HEK293T (cell line): ENCODE data around the gene GIMAP4.
A peak's percentile ranks its signal among the peaks of the same experiment; 100 is the strongest.
"Not testable (repeated sequence)": the region's sequence is repeated elsewhere in the genome, so short reads cannot be mapped to it uniquely, and the experiment has no call there.

Source experiments
- CTCF ChIA-PET: fragments of 350-600 bp; formaldehyde crosslinking; extraction: SDS; loops from one replicate; lab custom pipeline; 2021; ENCODE audit warnings: antibody characterized with exemption, inconsistent platforms; lab: Yijun Ruan, JAX
- POLR2A ChIA-PET: fragments of 350-600 bp; formaldehyde crosslinking; extraction: SDS; loops from one replicate; lab custom pipeline; 2020; ENCODE audit warnings: antibody characterized with exemption, inconsistent platforms; lab: Yijun Ruan, JAX
- DNase-seq: peaks from one replicate; pipeline ENCODE4 v3.0.0; 2012; ENCODE audit warnings: mixed read lengths; ENCODE audit errors: extremely low spot score
- ARNT ChIP-seq: fragments of 450-650 bp; IDR thresholded peaks from 2 replicates; pipeline ENCODE4 v1.6.1; 2017; ENCODE audit warnings: mild to moderate bottlenecking
- BHLHE40 ChIP-seq: fragments of 450-650 bp; IDR thresholded peaks from 2 replicates; pipeline ENCODE4 v1.6.1; 2016; ENCODE audit warnings: mild to moderate bottlenecking, moderate library complexity, borderline replicate concordance
- CTBP1 ChIP-seq: fragments of 450-650 bp; IDR thresholded peaks from 2 replicates; pipeline ENCODE4 v1.6.1; 2016; ENCODE audit warnings: borderline replicate concordance
- ELF4 ChIP-seq: fragments of 450-650 bp; IDR thresholded peaks from 2 replicates; pipeline ENCODE4 v1.6.1; 2017; ENCODE audit warnings: antibody characterized with exemption
- FOXA1 ChIP-seq: fragments of 450-650 bp; IDR thresholded peaks from 2 replicates; pipeline ENCODE4 v1.6.1; 2016; ENCODE audit warnings: mild to moderate bottlenecking
- FOXK2 ChIP-seq: fragments of 450-650 bp; IDR thresholded peaks from 2 replicates; pipeline ENCODE4 v1.6.1; 2016; ENCODE audit warnings: mild to moderate bottlenecking
- FOXM1 ChIP-seq: fragments of 450-650 bp; IDR thresholded peaks from 2 replicates; pipeline ENCODE4 v1.6.1; 2017; ENCODE audit warnings: mild to moderate bottlenecking, borderline replicate concordance
- HDGF ChIP-seq: fragments of 450-650 bp; IDR thresholded peaks from 2 replicates; pipeline ENCODE4 v1.6.1; 2017; ENCODE audit warnings: antibody characterized with exemption, borderline replicate concordance
- L3MBTL2 ChIP-seq: fragments of 450-650 bp; conservative IDR thresholded peaks from 2 replicates; pipeline ENCODE4 v1.6.1; 2016; ENCODE audit warnings: mild to moderate bottlenecking
- LEF1 ChIP-seq: fragments of 450-650 bp; IDR thresholded peaks from 2 replicates; pipeline ENCODE4 v1.6.1; 2017; ENCODE audit warnings: mild to moderate bottlenecking, borderline replicate concordance
- NFRKB ChIP-seq: fragments of 450-650 bp; IDR thresholded peaks from 2 replicates; pipeline ENCODE4 v1.6.1; 2016; ENCODE audit warnings: mild to moderate bottlenecking, moderate library complexity
- PKNOX1 ChIP-seq: fragments of 450-650 bp; IDR thresholded peaks from 2 replicates; pipeline ENCODE4 v1.6.1; 2016
- SP1 ChIP-seq: fragments of 450-650 bp; IDR thresholded peaks from 2 replicates; pipeline ENCODE4 v1.6.1; 2017
- SUZ12 ChIP-seq: fragments of 450-650 bp; IDR thresholded peaks from 2 replicates; pipeline ENCODE4 v1.6.1; 2016; ENCODE audit warnings: mild to moderate bottlenecking
- TARDBP ChIP-seq: fragments of 450-650 bp; IDR thresholded peaks from 2 replicates; pipeline ENCODE4 v1.6.1; 2016
- ZNF384 ChIP-seq: fragments of 450-650 bp; IDR thresholded peaks from 2 replicates; pipeline ENCODE4 v1.6.1; 2016

The GIMAP4 gene

DNA sequence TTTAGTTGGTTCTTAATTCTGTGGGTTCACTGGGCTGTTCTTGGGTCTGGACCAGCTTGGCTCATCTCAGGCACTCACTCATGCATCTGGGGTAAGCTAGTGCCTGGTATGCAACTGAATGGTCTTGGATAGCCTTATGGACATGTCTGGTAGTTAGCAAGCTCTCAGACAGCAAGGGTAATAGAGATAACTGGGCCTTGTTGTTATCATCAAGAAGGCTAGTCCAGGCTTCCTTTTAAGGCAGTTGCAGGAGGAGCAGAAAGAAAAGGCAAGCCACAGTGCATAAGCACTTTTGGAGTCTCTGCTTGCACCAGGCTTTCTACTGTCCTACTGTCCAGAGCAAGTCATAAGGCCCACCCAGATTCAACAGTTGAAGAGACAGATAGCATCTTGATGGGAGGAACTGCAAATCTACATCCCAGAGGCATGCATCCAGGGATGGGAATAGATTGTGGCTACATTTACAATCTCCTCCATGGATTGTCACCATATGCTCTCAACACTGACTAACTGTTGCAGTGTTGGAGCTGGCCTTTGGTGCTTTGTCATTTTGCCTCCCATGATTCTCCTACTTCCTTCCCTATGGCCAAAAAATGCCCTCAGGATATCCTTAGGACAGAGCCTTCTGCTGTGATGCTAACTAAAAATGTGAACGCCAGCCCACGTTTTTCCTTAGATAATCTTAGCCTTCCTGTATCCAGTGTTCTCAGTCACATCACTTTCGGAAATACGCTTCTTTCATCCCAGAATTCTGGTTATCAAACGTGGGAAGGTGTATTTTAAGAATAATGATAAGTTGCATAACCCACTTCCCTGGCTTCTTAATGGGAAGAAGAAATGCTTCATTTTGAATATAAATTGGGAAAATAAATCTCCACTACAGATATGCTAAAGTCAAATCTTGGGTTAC lies 3.6 kb downstream of the GIMAP4 start:
- POLR2A ChIA-PET: no interaction called here
- CTCF ChIA-PET: no interaction called here
- peak; percentile 1 for DNase-seq
- no peak for TF ChIP-seq FOXA1
- TF ChIP-seq FOXM1: no peak
- no peak for TF ChIP-seq L3MBTL2
- TF ChIP-seq FOXK2: no peak
- no peak for TF ChIP-seq NFRKB
- TF ChIP-seq SUZ12: no peak
- no peak for TF ChIP-seq ELF4
- no peak for TF ChIP-seq LEF1
- TF ChIP-seq HDGF: no peak
- no peak for TF ChIP-seq BHLHE40
- no peak for TF ChIP-seq SP1

DNA sequence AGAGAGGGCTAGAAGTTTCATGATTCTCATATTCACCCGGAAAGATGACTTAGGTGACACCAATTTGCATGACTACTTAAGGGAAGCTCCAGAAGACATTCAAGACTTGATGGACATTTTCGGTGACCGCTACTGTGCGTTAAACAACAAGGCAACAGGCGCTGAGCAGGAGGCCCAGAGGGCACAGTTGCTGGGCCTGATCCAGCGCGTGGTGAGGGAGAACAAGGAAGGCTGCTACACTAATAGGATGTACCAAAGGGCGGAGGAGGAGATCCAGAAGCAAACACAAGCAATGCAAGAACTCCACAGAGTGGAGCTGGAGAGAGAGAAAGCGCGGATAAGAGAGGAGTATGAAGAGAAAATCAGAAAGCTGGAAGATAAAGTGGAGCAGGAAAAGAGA lies 5.3 kb downstream of the GIMAP4 start:
- TF ChIP-seq HDGF (no peak), L3MBTL2 (no peak), ARNT (no peak), ZNF384 (no peak), FOXK2 (no peak), SP1 (no peak), SUZ12 (no peak), LEF1 (no peak), ELF4 (no peak), PKNOX1 (no peak), NFRKB (no peak), BHLHE40 (no peak), TARDBP (no peak), FOXM1 (no peak)
- CTCF ChIA-PET: no interaction called here

DNA sequence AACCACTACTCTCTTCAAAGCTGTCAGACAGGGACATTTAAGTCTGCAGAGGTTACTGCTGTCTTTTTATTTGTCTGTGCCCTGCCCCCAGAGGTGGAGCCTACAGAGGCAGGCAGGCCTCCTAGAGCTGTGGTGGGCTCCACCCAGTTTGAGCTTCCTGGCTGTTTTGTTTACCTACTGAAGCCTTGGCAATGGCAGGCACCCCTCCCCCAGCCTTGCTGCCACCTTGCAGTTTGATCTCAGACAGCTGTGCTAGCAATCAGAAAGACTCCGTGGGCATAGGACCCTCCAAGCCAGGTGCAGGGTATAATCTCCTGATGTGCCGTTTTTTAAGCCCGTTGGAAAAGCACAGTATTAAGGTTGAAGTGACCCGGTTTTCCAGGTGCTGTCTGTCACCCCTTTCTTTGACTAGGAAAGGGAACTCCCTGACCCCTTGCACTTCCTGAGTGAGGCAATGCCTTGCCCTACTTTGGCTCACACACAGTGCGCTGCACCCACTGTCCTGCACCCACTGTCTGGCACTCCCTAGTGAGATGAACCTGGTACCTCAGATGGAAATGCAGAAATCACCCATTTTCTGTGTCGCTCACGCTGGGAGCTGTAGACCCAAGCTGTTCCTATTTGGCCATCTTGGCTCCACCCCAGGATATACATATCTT lies 12.9 kb downstream of the GIMAP4 start:
- POLR2A ChIA-PET, DNase-seq, CTCF ChIA-PET: not testable (repeated sequence)

More for the DNA sequence above, 5.3 kb downstream of the GIMAP4 start:
- POLR2A ChIA-PET: no interaction called here
- DNase-seq: no peak

DNA sequence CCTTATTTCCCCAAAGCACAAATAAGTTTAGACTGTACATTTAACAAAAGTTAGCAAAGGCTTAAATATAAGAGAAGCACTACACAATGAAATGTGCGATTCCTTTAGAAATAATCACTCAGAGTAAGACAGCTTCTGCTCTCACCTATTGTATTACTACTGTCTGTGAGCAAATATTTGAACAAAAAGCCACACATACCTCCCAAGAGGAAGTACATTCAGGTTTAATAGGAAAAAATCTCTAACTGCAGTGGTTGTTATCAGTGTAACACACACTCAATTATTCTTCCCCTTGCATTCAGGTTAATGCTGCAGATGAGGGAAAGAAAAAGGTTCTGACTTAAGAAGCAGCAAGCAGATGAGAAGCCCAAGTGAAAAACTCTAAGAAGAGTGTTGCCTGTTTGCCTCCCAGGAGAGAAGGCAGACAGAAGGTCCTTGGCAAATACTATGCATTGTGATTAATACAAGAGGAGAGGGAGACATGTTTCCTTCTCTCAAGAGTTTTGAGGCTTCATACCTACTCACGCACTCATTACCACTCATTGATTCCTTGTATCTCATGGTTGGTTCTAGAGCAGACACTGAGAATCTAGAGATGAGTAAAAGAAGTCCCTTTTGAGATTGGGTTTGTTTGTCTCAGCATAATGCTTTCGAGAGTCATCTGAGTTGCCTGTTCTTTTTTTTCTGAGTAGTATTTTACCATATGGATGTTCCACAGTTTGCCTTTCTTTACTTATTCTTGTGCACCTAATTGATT lies 13.6 kb downstream of the GIMAP4 start:
- TF ChIP-seq HDGF (no peak), TARDBP (no peak), BHLHE40 (no peak), NFRKB (no peak), PKNOX1 (no peak), ARNT (no peak)
- POLR2A ChIA-PET: no interaction called here
- no peak for DNase-seq
- CTCF ChIA-PET: no interaction called here

DNA sequence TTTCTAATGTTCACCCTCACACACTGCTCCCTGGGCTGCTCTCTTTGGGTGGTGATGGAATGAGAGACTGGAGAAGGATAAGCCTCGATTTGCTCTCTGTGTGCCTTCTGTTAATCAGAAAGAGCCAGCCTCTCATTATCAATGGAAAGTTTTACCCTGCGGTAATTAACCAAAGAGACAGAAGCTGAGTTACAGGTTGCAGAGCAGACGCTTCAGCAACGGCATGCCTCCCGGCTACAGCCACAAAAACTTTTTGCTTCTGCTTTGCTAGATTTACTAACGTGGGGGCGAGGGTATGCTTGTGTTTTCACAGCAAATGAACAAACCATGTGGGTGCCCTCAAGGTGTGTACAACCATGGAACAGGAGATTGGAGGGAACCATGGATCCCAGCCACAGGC lies 18.0 kb downstream of the GIMAP4 start:
- no peak for DNase-seq
- POLR2A ChIA-PET: no interaction called here
- CTCF ChIA-PET: no interaction called here

More for the DNA sequence above, 18.0 kb downstream of the GIMAP4 start:
- TF ChIP-seq ELF4 (no peak), PKNOX1 (no peak), CTBP1 (no peak), SUZ12 (no peak), TARDBP (no peak), HDGF (no peak), BHLHE40 (no peak), ARNT (no peak), LEF1 (no peak), FOXA1 (no peak), ZNF384 (no peak), L3MBTL2 (no peak), SP1 (no peak), NFRKB (no peak)
